DOHH2 (cell line): Measurements from ENCODE around the gene MCU.

ENCODE experiments used
- CTCF ChIP-seq: fragments of 200-600 bp; sonication (generic); IDR thresholded peaks from one replicate; pipeline ENCODE4 v1.5.1; 2014; ENCODE audit warnings: antibody characterized with exemption, mild to moderate bottlenecking, low read depth, low read length; ENCODE audit not compliant: poor library complexity, severe bottlenecking
- EZH2phosphoT487 ChIP-seq: fragments of 200-600 bp; sonication (generic); IDR thresholded peaks from 2 replicates; pipeline ENCODE4 v1.6.1; 2017; ENCODE audit warnings: borderline replicate concordance, mild to moderate bottlenecking, antibody characterized with exemption, low read length, moderate library complexity, mixed read lengths

GRCh38 chr10:72935361-72935760, 243.4 kb downstream of the MCU start:
- TF ChIP-seq CTCF = no peak
- no peak for TF ChIP-seq EZH2phosphoT487
